HEK293 (cell line): ENCODE data around the gene MME.

Experiments
- EGR2 ChIP-seq: fragments of 450-650 bp; formaldehyde crosslinking; IDR thresholded peaks from 2 replicates; pipeline ENCODE4 v1.5.1; 2016; ENCODE audit warnings: low read depth, missing biosample characterization, missing genetic modification characterization
- IKZF3 ChIP-seq: fragments of 450-650 bp; IDR thresholded peaks from 2 replicates; pipeline ENCODE4 v1.5.0; 2018; ENCODE audit warnings: missing biosample characterization, mild to moderate bottlenecking, missing genetic modification characterization, moderate library complexity
- KLF16 ChIP-seq: fragments of 450-650 bp; formaldehyde crosslinking; IDR thresholded peaks from 2 replicates; pipeline ENCODE4 v1.5.1; 2017; ENCODE audit warnings: missing biosample characterization, missing genetic modification characterization
- KLF8 ChIP-seq: fragments of 450-650 bp; formaldehyde crosslinking; IDR thresholded peaks from 2 replicates; pipeline ENCODE4 v1.5.1; 2016; ENCODE audit warnings: missing biosample characterization, missing genetic modification characterization
- KLF9 ChIP-seq: fragments of 450-650 bp; formaldehyde crosslinking; IDR thresholded peaks from 2 replicates; pipeline ENCODE4 v1.5.1; 2016; ENCODE audit warnings: missing biosample characterization, missing genetic modification characterization, low read depth
- SCRT2 ChIP-seq: fragments of 450-650 bp; formaldehyde crosslinking; IDR thresholded peaks from 2 replicates; pipeline ENCODE4 v1.5.1; 2016; ENCODE audit warnings: missing biosample characterization, missing genetic modification characterization
- ZBTB20 ChIP-seq: fragments of 450-650 bp; formaldehyde crosslinking; IDR thresholded peaks from 2 replicates; pipeline ENCODE4 v1.5.1; 2016; ENCODE audit warnings: missing biosample characterization, missing genetic modification characterization
- ZBTB8A ChIP-seq: fragments of 450-650 bp; formaldehyde crosslinking; IDR thresholded peaks from 2 replicates; pipeline ENCODE4 v1.5.1; 2016; ENCODE audit warnings: missing biosample characterization, missing genetic modification characterization
- ZNF16 ChIP-seq: fragments of 450-650 bp; formaldehyde crosslinking; IDR thresholded peaks from 2 replicates; pipeline ENCODE4 v1.5.1; 2016; ENCODE audit warnings: low read depth, missing biosample characterization, missing genetic modification characterization
- ZNF266 ChIP-seq: fragments of 450-650 bp; formaldehyde crosslinking; IDR thresholded peaks from 2 replicates; pipeline ENCODE4 v1.5.1; 2016; ENCODE audit warnings: missing biosample characterization, missing genetic modification characterization, low read depth
- ZNF274 ChIP-seq, 2 experiments: fragments of 200-500 bp in 1 of 2; fragments of 450-650 bp in 1 of 2; sonication (Bioruptor generic) in 1 of 2; formaldehyde crosslinking in 1 of 2; IDR thresholded peaks; 2 replicates each; pipeline versions ENCODE4 v1.5.1 to v1.6.1; 2014 to 2016; ENCODE audit warnings: borderline replicate concordance in 1 of 2, inconsistent platforms in 1 of 2, low read length in 1 of 2, missing biosample characterization in 1 of 2, missing genetic modification characterization in 1 of 2
- ZNF423 ChIP-seq: fragments of 450-650 bp; formaldehyde crosslinking; IDR thresholded peaks from 2 replicates; pipeline ENCODE4 v1.5.1; 2016; ENCODE audit warnings: missing biosample characterization, missing genetic modification characterization
- ZNF48 ChIP-seq: fragments of 450-650 bp; formaldehyde crosslinking; IDR thresholded peaks from 2 replicates; pipeline ENCODE4 v1.5.1; 2016; ENCODE audit warnings: missing biosample characterization, missing genetic modification characterization
- ZNF501 ChIP-seq: fragments of 450-650 bp; formaldehyde crosslinking; IDR thresholded peaks from 2 replicates; pipeline ENCODE4 v1.5.1; 2016; ENCODE audit warnings: missing biosample characterization, missing genetic modification characterization
- ZNF558 ChIP-seq: fragments of 450-650 bp; formaldehyde crosslinking; IDR thresholded peaks from 2 replicates; pipeline ENCODE4 v1.5.1; 2016; ENCODE audit warnings: missing biosample characterization, missing genetic modification characterization
- ZNF600 ChIP-seq: fragments of 450-650 bp; formaldehyde crosslinking; IDR thresholded peaks from 2 replicates; pipeline ENCODE4 v1.5.1; 2016; ENCODE audit warnings: missing biosample characterization, missing genetic modification characterization
- ZNF768 ChIP-seq: fragments of 450-650 bp; formaldehyde crosslinking; IDR thresholded peaks from 2 replicates; pipeline ENCODE4 v1.5.1; 2018; ENCODE audit warnings: missing biosample characterization, mild to moderate bottlenecking, missing genetic modification characterization
- ZSCAN16 ChIP-seq: fragments of 450-650 bp; formaldehyde crosslinking; IDR thresholded peaks from 2 replicates; pipeline ENCODE4 v1.5.1; 2016; ENCODE audit warnings: missing biosample characterization, missing genetic modification characterization
- ZSCAN30 ChIP-seq: fragments of 450-650 bp; IDR thresholded peaks from 2 replicates; pipeline ENCODE4 v1.5.1; 2018; ENCODE audit warnings: missing biosample characterization, mild to moderate bottlenecking, missing genetic modification characterization, moderate library complexity
- TF ChIP-seq, protein P1 (sequence below): fragments of 450-650 bp; formaldehyde crosslinking; IDR thresholded peaks from 2 replicates; pipeline ENCODE4 v1.5.1; 2017; ENCODE audit warnings: missing biosample characterization, mild to moderate bottlenecking, missing genetic modification characterization, moderate library complexity
- TF ChIP-seq, protein P2 (sequence below): fragments of 450-650 bp; formaldehyde crosslinking; IDR thresholded peaks from 2 replicates; pipeline ENCODE4 v1.5.1; 2016; ENCODE audit warnings: missing biosample characterization, missing genetic modification characterization
- TF ChIP-seq, protein P3 (sequence below): fragments of 450-650 bp; formaldehyde crosslinking; IDR thresholded peaks from 2 replicates; pipeline ENCODE4 v1.5.1; 2017; ENCODE audit warnings: missing biosample characterization, missing genetic modification characterization
- TF ChIP-seq, protein P4 (sequence below): fragments of 450-650 bp; formaldehyde crosslinking; IDR thresholded peaks from 2 replicates; pipeline ENCODE4 v1.5.1; 2016; ENCODE audit warnings: missing biosample characterization, missing genetic modification characterization
- TF ChIP-seq, protein P5 (sequence below): fragments of 450-650 bp; formaldehyde crosslinking; IDR thresholded peaks from 2 replicates; pipeline ENCODE4 v1.5.1; 2016; ENCODE audit warnings: missing biosample characterization, missing genetic modification characterization
- TF ChIP-seq, protein P6 (sequence below): fragments of 450-650 bp; formaldehyde crosslinking; IDR thresholded peaks from 2 replicates; pipeline ENCODE4 v1.5.0; 2017; ENCODE audit warnings: missing biosample characterization, missing genetic modification characterization, borderline replicate concordance
- TF ChIP-seq, protein P7 (sequence below): fragments of 450-650 bp; formaldehyde crosslinking; IDR thresholded peaks from 2 replicates; pipeline ENCODE4; 2016; ENCODE audit warnings: missing biosample characterization, missing genetic modification characterization

MME gene

DNA sequence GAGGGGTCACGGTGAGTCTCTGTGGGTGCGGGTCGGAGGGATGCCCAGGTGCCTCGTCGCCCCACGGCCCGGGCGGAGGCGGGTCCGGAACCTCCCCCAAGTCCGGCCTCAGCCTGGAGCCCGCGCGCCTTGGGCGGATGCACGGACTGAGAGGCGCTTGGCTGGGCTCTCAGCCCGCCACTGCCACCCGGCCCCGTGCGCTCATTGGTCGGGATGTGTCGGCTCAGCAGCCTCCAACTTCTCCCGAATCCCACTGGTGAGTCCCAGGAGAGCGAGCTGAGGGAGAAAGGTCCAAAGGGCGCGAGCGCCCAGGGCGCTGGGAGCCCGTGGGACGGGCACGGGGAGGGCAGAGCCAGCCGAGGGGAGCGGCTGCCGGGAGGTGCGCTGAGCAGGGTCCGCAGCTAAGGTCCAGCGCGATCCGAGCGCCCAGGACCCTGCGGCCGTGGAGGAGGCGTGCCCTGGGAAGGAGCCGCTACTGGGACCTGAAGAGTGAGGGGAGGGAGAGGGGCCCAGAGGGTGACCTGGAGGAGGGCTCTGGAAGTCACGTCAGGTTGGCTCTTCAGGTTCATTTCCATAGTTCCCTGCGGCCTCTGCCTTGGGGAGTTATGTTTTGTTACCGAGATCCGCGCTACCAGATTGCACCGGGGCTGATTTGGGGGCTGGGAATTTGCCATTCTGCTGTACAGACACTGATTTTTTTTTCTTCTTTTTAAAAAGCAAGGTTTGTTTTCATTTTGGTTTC lies at the start of gene MME (continued):
- TF ChIP-seq ZNF501 (tag by site-specific recombination): no peak
- no peak for TF ChIP-seq ZNF48 (tag by site-specific recombination)
- TF ChIP-seq, protein P1, sequence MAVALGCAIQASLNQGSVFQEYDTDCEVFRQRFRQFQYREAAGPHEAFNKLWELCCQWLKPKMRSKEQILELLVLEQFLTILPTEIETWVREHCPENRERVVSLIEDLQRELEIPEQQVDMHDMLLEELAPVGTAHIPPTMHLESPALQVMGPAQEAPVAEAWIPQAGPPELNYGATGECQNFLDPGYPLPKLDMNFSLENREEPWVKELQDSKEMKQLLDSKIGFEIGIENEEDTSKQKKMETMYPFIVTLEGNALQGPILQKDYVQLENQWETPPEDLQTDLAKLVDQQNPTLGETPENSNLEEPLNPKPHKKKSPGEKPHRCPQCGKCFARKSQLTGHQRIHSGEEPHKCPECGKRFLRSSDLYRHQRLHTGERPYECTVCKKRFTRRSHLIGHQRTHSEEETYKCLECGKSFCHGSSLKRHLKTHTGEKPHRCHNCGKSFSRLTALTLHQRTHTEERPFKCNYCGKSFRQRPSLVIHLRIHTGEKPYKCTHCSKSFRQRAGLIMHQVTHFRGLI (tag by site-specific recombination): 0 out of 2 replicates have a peak, but pooled peaks have one; percentile 22
- TF ChIP-seq ZNF16 (tag by site-specific recombination): no peak
- TF ChIP-seq, protein P2, sequence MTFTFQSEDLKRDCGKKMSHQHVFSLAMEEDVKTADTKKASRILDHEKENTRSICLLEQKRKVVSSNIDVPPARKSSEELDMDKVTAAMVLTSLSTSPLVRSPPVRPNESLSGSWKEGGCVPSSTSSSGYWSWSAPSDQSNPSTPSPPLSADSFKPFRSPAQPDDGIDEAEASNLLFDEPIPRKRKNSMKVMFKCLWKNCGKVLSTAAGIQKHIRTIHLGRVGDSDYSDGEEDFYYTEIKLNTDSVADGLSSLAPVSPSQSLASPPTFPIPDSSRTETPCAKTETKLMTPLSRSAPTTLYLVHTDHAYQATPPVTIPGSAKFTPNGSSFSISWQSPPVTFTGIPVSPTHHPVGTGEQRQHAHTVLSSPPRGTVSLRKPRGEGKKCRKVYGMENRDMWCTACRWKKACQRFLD (tag by site-specific recombination): no peak
- peak; percentile 56 for TF ChIP-seq ZNF423 (tag by site-specific recombination)
- TF ChIP-seq, protein P3, sequence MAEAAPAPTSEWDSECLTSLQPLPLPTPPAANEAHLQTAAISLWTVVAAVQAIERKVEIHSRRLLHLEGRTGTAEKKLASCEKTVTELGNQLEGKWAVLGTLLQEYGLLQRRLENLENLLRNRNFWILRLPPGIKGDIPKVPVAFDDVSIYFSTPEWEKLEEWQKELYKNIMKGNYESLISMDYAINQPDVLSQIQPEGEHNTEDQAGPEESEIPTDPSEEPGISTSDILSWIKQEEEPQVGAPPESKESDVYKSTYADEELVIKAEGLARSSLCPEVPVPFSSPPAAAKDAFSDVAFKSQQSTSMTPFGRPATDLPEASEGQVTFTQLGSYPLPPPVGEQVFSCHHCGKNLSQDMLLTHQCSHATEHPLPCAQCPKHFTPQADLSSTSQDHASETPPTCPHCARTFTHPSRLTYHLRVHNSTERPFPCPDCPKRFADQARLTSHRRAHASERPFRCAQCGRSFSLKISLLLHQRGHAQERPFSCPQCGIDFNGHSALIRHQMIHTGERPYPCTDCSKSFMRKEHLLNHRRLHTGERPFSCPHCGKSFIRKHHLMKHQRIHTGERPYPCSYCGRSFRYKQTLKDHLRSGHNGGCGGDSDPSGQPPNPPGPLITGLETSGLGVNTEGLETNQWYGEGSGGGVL (tag by site-specific recombination): peak; percentile 74
- TF ChIP-seq ZSCAN16: no peak
- TF ChIP-seq, protein P4, sequence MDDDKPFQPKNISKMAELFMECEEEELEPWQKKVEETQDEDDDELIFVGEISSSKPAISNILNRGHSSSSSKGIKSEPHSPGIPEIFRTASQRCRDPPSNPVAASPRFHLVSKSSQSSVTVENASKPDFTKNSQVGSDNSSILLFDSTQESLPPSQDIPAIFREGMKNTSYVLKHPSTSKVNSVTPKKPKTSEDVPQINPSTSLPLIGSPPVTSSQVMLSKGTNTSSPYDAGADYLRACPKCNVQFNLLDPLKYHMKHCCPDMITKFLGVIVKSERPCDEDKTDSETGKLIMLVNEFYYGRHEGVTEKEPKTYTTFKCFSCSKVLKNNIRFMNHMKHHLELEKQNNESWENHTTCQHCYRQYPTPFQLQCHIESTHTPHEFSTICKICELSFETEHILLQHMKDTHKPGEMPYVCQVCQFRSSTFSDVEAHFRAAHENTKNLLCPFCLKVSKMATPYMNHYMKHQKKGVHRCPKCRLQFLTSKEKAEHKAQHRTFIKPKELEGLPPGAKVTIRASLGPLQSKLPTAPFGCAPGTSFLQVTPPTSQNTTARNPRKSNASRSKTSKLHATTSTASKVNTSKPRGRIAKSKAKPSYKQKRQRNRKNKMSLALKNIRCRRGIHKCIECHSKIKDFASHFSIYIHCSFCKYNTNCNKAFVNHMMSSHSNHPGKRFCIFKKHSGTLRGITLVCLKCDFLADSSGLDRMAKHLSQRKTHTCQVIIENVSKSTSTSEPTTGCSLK: no peak
- no peak for TF ChIP-seq EGR2 (tag by site-specific recombination)
- TF ChIP-seq ZNF558 (tag by site-specific recombination): no peak
- peak; percentile 73; the same call in 1 of the 2 replicates for TF ChIP-seq IKZF3 (tag by site-specific recombination)
- no peak for TF ChIP-seq ZSCAN30 (tag by site-specific recombination)
- 0 out of 2 replicates have a peak, but pooled peaks have one; percentile 16 for TF ChIP-seq SCRT2
- peak; percentile 61; the same call in 1 of the 2 replicates for TF ChIP-seq ZBTB20 (tag by site-specific recombination)
- TF ChIP-seq, protein P5, sequence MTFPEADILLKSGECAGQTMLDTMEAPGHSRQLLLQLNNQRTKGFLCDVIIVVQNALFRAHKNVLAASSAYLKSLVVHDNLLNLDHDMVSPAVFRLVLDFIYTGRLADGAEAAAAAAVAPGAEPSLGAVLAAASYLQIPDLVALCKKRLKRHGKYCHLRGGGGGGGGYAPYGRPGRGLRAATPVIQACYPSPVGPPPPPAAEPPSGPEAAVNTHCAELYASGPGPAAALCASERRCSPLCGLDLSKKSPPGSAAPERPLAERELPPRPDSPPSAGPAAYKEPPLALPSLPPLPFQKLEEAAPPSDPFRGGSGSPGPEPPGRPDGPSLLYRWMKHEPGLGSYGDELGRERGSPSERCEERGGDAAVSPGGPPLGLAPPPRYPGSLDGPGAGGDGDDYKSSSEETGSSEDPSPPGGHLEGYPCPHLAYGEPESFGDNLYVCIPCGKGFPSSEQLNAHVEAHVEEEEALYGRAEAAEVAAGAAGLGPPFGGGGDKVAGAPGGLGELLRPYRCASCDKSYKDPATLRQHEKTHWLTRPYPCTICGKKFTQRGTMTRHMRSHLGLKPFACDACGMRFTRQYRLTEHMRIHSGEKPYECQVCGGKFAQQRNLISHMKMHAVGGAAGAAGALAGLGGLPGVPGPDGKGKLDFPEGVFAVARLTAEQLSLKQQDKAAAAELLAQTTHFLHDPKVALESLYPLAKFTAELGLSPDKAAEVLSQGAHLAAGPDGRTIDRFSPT (tag by site-specific recombination): peak; percentile 39; the same call in 1 of the 2 replicates
- TF ChIP-seq ZNF274 (IDR thresholded peaks at IDR 0.05; ENCODE audit: low read length): no peak
- TF ChIP-seq ZNF274 (tag by site-specific recombination; IDR thresholded peaks at IDR 0.05; ENCODE audit: borderline replicate concordance): no peak
- 0 out of 2 replicates have a peak, but pooled peaks have one; percentile 38 for TF ChIP-seq KLF9 (tag by site-specific recombination)
- no peak for TF ChIP-seq ZNF266 (tag by site-specific recombination)
- TF ChIP-seq, protein P6, sequence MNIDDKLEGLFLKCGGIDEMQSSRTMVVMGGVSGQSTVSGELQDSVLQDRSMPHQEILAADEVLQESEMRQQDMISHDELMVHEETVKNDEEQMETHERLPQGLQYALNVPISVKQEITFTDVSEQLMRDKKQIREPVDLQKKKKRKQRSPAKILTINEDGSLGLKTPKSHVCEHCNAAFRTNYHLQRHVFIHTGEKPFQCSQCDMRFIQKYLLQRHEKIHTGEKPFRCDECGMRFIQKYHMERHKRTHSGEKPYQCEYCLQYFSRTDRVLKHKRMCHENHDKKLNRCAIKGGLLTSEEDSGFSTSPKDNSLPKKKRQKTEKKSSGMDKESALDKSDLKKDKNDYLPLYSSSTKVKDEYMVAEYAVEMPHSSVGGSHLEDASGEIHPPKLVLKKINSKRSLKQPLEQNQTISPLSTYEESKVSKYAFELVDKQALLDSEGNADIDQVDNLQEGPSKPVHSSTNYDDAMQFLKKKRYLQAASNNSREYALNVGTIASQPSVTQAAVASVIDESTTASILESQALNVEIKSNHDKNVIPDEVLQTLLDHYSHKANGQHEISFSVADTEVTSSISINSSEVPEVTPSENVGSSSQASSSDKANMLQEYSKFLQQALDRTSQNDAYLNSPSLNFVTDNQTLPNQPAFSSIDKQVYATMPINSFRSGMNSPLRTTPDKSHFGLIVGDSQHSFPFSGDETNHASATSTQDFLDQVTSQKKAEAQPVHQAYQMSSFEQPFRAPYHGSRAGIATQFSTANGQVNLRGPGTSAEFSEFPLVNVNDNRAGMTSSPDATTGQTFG (tag by site-specific recombination): no peak
- TF ChIP-seq, protein P7, sequence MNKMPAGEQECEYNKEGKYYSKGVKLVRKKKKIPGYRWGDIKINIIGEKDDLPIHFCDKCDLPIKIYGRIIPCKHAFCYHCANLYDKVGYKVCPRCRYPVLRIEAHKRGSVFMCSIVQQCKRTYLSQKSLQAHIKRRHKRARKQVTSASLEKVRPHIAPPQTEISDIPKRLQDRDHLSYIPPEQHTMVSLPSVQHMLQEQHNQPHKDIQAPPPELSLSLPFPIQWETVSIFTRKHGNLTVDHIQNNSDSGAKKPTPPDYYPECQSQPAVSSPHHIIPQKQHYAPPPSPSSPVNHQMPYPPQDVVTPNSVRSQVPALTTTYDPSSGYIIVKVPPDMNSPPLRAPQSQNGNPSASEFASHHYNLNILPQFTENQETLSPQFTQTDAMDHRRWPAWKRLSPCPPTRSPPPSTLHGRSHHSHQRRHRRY (tag by site-specific recombination): no peak
- no peak for TF ChIP-seq KLF16 (tag by site-specific recombination)
- TF ChIP-seq ZNF600: peak; percentile 67
- TF ChIP-seq ZNF768 (tag by site-specific recombination): no peak
- TF ChIP-seq KLF8 (tag by site-specific recombination): no peak
- peak; percentile 99 for TF ChIP-seq ZBTB8A
